GM12801 (cell line): Measurements from ENCODE around the gene P2RY14.

Source experiments
- TF ChIP-seq, protein P1 (sequence below): IDR thresholded peaks from one replicate; pipeline ENCODE4 v1.5.1; 2011; ENCODE audit warnings: control low read depth; ENCODE audit not compliant: insufficient read length; ENCODE audit errors: extremely low read depth

The P2RY14 gene

DNA sequence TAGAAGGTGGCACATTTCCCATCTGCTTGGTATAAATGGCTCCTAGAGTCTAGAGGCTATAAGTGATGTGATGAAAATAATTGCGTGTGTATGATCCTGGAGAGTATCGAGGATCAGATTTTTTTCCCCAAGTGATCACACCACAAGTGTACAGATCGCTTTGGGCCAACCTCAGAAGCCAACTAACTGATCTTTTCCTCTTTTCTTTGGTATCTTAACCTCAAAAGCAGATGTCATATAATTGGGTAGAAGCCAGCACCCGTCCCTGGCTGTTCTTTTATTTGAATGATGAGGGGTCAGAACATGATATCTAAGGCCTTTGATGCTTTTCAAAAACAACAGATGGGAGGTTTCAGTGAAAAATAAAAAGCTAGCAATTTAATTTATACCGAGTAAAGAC is 3.3 kb downstream of the P2RY14 start:
- TF ChIP-seq, protein P1, sequence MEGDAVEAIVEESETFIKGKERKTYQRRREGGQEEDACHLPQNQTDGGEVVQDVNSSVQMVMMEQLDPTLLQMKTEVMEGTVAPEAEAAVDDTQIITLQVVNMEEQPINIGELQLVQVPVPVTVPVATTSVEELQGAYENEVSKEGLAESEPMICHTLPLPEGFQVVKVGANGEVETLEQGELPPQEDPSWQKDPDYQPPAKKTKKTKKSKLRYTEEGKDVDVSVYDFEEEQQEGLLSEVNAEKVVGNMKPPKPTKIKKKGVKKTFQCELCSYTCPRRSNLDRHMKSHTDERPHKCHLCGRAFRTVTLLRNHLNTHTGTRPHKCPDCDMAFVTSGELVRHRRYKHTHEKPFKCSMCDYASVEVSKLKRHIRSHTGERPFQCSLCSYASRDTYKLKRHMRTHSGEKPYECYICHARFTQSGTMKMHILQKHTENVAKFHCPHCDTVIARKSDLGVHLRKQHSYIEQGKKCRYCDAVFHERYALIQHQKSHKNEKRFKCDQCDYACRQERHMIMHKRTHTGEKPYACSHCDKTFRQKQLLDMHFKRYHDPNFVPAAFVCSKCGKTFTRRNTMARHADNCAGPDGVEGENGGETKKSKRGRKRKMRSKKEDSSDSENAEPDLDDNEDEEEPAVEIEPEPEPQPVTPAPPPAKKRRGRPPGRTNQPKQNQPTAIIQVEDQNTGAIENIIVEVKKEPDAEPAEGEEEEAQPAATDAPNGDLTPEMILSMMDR = no peak

DNA sequence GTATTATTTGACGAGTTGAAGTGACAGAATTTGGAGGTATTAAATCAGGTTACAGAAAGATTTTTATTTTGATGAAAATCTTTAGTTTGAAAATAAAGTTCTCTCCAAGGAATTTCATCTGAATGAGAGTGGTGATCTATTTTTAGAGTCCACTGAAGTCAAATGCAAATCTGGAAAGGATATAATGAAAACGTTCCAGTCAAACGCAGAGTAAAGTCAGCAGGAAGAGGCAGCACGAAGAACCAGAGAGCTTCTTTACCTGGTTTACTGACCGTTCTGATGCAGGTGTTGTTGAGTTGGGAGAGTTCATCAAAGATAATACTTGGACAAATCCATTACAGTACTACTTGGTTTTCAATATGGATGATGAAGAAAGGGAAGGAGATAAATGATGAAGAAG is 8.7 kb downstream of the P2RY14 start:
- TF ChIP-seq, protein P1 = no peak

- TF ChIP-seq, protein P1 = no peak
Observed at GRCh38 chr3:151268267-151269235, 9.8 kb downstream of the P2RY14 start.

DNA sequence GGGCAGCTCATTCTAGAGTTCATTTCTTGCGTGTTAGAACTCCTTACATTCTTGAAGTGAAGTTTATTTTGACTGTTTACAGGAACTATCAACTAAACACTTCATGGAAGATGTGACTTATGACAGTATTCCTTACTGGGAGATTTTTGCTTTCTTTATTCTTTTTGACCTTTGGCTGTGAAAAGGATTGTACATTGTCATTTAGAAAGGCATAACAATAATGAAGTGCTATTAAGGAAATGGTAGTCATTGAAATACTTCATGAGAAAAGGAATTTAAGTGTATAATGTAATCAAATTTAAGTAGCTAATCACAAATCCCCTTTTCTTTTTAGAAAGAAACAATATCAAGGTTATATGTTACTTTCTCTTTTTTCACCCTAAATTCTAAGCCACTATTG is 11.3 kb downstream of the P2RY14 start:
- TF ChIP-seq, protein P1 = no peak

DNA sequence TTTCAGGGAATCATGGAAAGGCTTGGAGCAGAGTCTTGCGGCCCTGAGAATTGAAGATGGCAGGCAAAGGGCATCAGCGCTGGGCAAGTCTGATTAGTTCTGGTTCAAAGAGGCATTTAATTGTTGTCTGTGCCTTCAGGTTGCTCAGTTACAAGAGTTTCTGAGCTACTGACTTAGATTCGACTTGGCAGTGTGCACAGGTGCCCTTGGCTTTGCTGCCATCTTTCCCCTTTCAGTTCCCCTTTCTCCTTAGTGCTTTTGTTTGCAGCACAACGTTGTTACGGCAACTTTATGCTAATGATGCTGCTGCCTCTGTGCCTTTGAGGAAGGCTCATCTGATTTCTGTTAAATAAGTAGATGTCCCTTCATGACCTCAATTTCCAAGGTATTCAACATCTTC is 12.5 kb downstream of the P2RY14 start:
- TF ChIP-seq, protein P1 = no peak

DNA sequence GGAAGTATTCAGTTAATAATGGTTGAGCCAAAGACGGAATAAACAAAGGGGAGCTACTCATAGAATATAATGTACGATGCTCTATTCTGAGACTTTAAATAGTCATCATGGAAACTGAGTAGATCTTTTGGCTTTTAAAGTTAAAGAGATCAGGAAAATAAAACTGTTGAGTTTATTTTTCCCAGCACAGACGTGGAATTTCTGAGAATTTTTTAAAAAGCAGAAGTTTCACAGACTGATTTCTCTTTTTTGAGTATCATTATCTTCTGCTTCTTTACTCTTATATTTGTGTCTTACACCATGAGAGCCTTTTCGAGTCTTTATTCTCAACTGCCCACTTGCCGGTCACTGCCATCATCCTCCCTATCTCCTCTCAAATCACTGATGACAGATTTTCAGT is 13.2 kb downstream of the P2RY14 start:
- TF ChIP-seq, protein P1 = no peak

DNA sequence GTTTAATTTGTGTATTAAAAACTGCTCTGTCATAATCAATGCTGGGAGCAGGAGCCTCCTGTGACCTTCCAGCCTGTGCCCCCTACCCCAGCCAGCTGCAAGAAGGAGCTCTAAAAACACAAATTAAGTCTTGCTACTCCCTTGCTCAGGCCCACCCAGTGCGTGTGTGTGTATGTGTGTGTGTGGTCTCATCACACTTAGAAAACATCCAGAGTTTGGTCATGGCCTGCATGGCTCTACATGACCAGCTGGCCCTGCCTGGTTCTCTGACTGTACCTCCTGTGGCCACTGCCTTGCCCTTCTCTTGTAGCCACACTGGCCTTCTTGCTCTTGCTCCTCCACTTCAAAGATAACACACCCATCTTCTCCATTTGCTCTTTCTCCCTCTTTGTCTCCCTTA is 13.7 kb downstream of the P2RY14 start:
- TF ChIP-seq, protein P1 = no peak
